GM12878 (cell line): ENCODE results near the gene LRRC61.

ENCODE experiments used
- BCL11A ChIP-seq: IDR thresholded peaks from 2 replicates; pipeline ENCODE4 v1.6.1; 2011; ENCODE audit warnings: low read depth, low read length
- BHLHE40 ChIP-seq, 2 experiments: fragments of 450-650 bp in 1 of 2; IDR thresholded peaks; 2 replicates each; pipeline ENCODE4 v1.6.1; 2011 to 2017; ENCODE audit warnings: low read depth in 2 of 2, borderline replicate concordance in 1 of 2, improper control_type of control experiment in 1 of 2, low read length in 1 of 2, mild to moderate bottlenecking in 1 of 2
- CREM ChIP-seq: IDR thresholded peaks from 2 replicates; pipeline ENCODE4 v1.6.1; 2014; ENCODE audit warnings: antibody characterized with exemption, low read depth
- EGR1 ChIP-seq, 2 experiments: IDR thresholded peaks; 1 replicate in 1 of 2; 2 replicates in 1 of 2; pipeline ENCODE4 v1.6.1; 2011 to 2012; ENCODE audit warnings: low read depth in 2 of 2, low read length in 2 of 2, borderline replicate concordance in 1 of 2, mild to moderate bottlenecking in 1 of 2, moderate library complexity in 1 of 2
- KLF5 ChIP-seq: fragments of 450-650 bp; IDR thresholded peaks from 2 replicates; pipeline ENCODE4 v1.6.1; 2014; ENCODE audit warnings: mild to moderate bottlenecking; ENCODE audit not compliant: partially characterized antibody
- MXI1 ChIP-seq: fragments of 150-350 bp; IDR thresholded peaks from 2 replicates; pipeline ENCODE4 v1.6.1; 2011; ENCODE audit warnings: low read depth, mild to moderate bottlenecking, inconsistent platforms, low read length, improper control_type of control experiment
- POLR2A ChIP-seq: IDR thresholded peaks from 2 replicates; pipeline ENCODE4 v1.6.1; 2011; ENCODE audit warnings: low read depth, mild to moderate bottlenecking, low read length
- POU2F2 ChIP-seq: IDR thresholded peaks from 3 replicates; pipeline ENCODE4 v1.6.1; 2011; ENCODE audit warnings: low read depth, mild to moderate bottlenecking, low read length, borderline replicate concordance
- ZZZ3 ChIP-seq: IDR thresholded peaks from 2 replicates; pipeline ENCODE4 v1.6.1; 2011; ENCODE audit warnings: low read depth; ENCODE audit not compliant: control insufficient read depth, insufficient read length
- TF ChIP-seq, protein P1 (sequence below), 3 experiments: IDR thresholded peaks in 2 of 3; conservative IDR thresholded peaks in 1 of 3; 2 replicates each; pipeline ENCODE4 v1.5.1; 2011; ENCODE audit warnings: low read depth in 3 of 3, low read length in 3 of 3, mild to moderate bottlenecking in 3 of 3, control low read depth in 2 of 3, moderate library complexity in 2 of 3, inconsistent platforms in 1 of 3, mixed read lengths in 1 of 3; ENCODE audit not compliant: control insufficient read depth in 2 of 3, insufficient read depth in 1 of 3; ENCODE audit errors: extremely low read depth in 1 of 3

DNA sequence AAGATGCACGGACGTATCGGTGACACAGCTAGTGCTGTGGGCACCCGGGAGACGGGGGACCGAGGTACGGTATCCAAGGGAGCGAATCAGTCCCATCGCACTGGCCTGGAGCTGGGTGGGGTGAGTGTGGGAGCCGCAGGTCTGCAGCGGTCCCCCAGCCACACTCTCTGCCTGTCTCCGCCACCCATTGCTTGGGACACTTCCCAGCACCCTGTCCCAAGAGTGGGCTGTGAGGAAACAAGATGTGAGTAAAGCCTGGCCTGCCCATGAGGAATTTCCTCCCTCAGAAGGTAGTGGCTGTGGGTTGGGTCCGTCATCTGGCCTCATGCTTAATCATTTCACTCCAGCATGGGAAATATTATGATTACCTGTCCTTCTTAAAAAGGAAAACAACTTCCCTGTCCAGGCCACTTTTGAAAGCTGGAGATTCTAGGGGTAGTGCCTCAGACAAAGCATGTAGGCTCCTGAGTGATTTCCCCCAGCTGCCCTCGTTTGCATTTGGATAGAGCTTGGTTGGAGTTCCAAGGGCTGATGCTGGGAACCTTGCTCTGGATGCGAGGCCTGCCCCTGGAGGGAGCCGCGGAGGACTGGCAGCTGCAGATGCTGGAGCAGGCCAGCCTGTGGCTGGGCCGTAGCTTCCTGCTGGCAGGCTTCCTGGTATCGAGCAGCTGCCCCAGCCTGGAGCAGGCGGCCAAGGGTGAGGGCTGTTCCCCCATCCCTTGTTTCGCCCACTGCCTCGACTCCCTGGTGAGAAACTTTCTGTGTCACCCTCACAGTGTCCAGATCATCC, 6.4 kb downstream of the LRRC61 start:
- TF ChIP-seq BCL11A (no peak), MXI1 (no peak), POU2F2 (no peak), EGR1 (IDR thresholded peaks at IDR 0.05; ENCODE audit: borderline replicate concordance in 1 of 2, low read depth in 2 of 2, low read length in 2 of 2) (no peak), CREM (no peak), BHLHE40 (IDR thresholded peaks at IDR 0.05; ENCODE audit: borderline replicate concordance in 1 of 2, low read depth in 2 of 2, low read length in 1 of 2) (no peak), ZZZ3 (no peak), KLF5 (no peak), POLR2A (no peak)
- TF ChIP-seq, protein P1, sequence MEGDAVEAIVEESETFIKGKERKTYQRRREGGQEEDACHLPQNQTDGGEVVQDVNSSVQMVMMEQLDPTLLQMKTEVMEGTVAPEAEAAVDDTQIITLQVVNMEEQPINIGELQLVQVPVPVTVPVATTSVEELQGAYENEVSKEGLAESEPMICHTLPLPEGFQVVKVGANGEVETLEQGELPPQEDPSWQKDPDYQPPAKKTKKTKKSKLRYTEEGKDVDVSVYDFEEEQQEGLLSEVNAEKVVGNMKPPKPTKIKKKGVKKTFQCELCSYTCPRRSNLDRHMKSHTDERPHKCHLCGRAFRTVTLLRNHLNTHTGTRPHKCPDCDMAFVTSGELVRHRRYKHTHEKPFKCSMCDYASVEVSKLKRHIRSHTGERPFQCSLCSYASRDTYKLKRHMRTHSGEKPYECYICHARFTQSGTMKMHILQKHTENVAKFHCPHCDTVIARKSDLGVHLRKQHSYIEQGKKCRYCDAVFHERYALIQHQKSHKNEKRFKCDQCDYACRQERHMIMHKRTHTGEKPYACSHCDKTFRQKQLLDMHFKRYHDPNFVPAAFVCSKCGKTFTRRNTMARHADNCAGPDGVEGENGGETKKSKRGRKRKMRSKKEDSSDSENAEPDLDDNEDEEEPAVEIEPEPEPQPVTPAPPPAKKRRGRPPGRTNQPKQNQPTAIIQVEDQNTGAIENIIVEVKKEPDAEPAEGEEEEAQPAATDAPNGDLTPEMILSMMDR (IDR thresholded peaks at IDR 0.05 in 2 of 3, conservative IDR thresholded peaks at IDR 0.05 in 1 of 3; ENCODE audit: control insufficient read depth in 2 of 3, extremely low read depth in 1 of 3, insufficient read depth in 1 of 3, low read depth in 3 of 3, low read length in 3 of 3), result no peak
